Measurements from ENCODE around the gene GALNT10. TPM values are rescaled to one million over a fixed set of nuclear protein-coding genes. Genes with fewer than 3 reads are reported as not detected.
A peak's percentile ranks its signal among the peaks of the same experiment; 100 is the strongest.

The GALNT10 gene
- total and polyA plus RNA-seq, 9 of the 15 experiments (the other 6 are each of a cell fraction or from before 2014, with no cell fraction given) = 4.6 to 37.1 (median 13.3) TPM

DNA sequence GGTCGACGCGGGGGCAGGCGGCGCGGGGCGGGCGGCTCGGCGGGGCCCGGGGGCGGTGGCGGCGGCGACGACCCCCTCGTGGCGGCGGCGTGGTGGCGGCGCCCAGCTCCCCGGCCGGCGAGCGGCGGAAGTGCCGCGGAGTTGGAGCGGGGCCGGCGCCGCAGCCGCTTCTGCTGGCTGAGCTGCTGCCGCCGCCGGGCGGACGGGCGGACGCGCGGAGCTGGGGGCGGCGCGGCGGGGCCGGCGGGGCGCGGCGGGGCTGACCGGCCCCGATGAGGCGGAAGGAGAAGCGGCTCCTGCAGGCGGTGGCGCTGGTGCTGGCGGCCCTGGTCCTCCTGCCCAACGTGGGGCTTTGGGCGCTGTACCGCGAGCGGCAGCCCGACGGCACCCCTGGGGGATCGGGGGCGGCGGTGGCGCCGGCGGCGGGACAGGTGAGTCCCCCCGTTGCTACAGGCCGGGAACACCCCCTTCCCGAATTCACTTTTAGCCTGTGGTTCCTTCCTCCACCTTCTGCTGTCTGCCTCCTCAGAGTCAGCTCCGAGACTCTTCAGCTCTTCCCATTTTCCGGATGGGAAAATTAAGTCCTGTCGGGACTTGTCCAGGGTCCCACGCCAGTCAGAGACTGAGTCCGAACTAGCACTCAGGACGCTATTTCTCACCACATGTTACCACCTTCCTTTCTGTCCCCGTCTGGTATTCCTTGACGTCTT is at the start of gene GALNT10 (continued):
- TF ChIP-seq IRF9 (tag; IDR thresholded peaks at IDR 0.05) = no peak
- TF ChIP-seq NR3C1 (CRISPR knock-in tag; IDR thresholded peaks at IDR 0.05) = no peak
- TF ChIP-seq, protein P1, sequence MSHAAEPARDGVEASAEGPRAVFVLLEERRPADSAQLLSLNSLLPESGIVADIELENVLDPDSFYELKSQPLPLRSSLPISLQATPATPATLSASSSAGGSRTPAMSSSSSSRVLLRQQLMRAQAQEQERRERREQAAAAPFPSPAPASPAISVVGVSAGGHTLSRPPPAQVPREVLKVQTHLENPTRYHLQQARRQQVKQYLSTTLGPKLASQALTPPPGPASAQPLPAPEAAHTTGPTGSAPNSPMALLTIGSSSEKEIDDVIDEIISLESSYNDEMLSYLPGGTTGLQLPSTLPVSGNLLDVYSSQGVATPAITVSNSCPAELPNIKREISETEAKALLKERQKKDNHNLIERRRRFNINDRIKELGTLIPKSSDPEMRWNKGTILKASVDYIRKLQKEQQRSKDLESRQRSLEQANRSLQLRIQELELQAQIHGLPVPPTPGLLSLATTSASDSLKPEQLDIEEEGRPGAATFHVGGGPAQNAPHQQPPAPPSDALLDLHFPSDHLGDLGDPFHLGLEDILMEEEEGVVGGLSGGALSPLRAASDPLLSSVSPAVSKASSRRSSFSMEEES (CRISPR knock-in tag; IDR thresholded peaks at IDR 0.05) = no peak
- TF ChIP-seq HES1 (IDR thresholded peaks at IDR 0.05; ENCODE audit: low read depth) = no peak
- TF ChIP-seq ZNF584 (CRISPR knock-in tag; IDR thresholded peaks at IDR 0.05; ENCODE audit: low read depth) = no peak
- no peak for TF ChIP-seq NFATC3 (IDR thresholded peaks at IDR 0.05)
- TF ChIP-seq CREBBP (IDR thresholded peaks at IDR 0.05; ENCODE audit: low read depth, low read length) = no peak
- no peak for TF ChIP-seq ZNF263 (CRISPR knock-in tag; IDR thresholded peaks at IDR 0.05; ENCODE audit: borderline replicate concordance)
- no peak for TF ChIP-seq BRF2 (IDR thresholded peaks at IDR 0.05; ENCODE audit: borderline replicate concordance, insufficient read depth, insufficient read length)
- no peak for TF ChIP-seq ESRRB (CRISPR knock-in tag; IDR thresholded peaks at IDR 0.05; ENCODE audit: borderline replicate concordance)
- no peak for TF ChIP-seq PYGO2 (tag; IDR thresholded peaks at IDR 0.05)
- no peak for TF ChIP-seq NRF1 (conservative IDR thresholded peaks at IDR 0.05 in 1 of 2, IDR thresholded peaks at IDR 0.05 in 1 of 2)
- no peak for TF ChIP-seq ZNF696 (CRISPR knock-in tag; conservative IDR thresholded peaks at IDR 0.05)
- TF ChIP-seq ZNF668 (CRISPR knock-in tag; IDR thresholded peaks at IDR 0.05) = no peak
- TF ChIP-seq C11orf30 (IDR thresholded peaks at IDR 0.05; ENCODE audit: low read depth) = no peak
- peak in 1 of 3 experiments; percentile 42 for TF ChIP-seq YY1 (IDR thresholded peaks at IDR 0.05; ENCODE audit: borderline replicate concordance in 1 of 3, control insufficient read depth in 1 of 3, extremely low read depth in 1 of 3, insufficient read depth in 3 of 3, insufficient read length in 1 of 3, insufficient replicate concordance in 2 of 3, low read depth in 1 of 3, low read length in 2 of 3)
- TF ChIP-seq ZNF184 (CRISPR knock-in tag; IDR thresholded peaks at IDR 0.05) = no peak
- TF ChIP-seq, protein P2, sequence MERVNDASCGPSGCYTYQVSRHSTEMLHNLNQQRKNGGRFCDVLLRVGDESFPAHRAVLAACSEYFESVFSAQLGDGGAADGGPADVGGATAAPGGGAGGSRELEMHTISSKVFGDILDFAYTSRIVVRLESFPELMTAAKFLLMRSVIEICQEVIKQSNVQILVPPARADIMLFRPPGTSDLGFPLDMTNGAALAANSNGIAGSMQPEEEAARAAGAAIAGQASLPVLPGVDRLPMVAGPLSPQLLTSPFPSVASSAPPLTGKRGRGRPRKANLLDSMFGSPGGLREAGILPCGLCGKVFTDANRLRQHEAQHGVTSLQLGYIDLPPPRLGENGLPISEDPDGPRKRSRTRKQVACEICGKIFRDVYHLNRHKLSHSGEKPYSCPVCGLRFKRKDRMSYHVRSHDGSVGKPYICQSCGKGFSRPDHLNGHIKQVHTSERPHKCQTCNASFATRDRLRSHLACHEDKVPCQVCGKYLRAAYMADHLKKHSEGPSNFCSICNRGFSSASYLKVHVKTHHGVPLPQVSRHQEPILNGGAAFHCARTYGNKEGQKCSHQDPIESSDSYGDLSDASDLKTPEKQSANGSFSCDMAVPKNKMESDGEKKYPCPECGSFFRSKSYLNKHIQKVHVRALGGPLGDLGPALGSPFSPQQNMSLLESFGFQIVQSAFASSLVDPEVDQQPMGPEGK (CRISPR knock-in tag; IDR thresholded peaks at IDR 0.05; ENCODE audit: borderline replicate concordance) = no peak

Data from K562 (cell line).